GM18873 (cell line): ENCODE measurements around the gene STC2.
"Not testable (repeated sequence)": the region's sequence is repeated elsewhere in the genome, so short reads cannot be mapped to it uniquely, and the experiment has no call there.

Experiments
- ATAC-seq: cut with Tn5 transposase; IDR thresholded peaks from one replicate; pipeline ENCODE4 v1.9.1; 2021; ENCODE audit warnings: mild to moderate bottlenecking, moderate library complexity, moderate number of reproducible peaks; ENCODE audit not compliant: unreplicated experiment, low FRiP score

Gene STC2

DNA sequence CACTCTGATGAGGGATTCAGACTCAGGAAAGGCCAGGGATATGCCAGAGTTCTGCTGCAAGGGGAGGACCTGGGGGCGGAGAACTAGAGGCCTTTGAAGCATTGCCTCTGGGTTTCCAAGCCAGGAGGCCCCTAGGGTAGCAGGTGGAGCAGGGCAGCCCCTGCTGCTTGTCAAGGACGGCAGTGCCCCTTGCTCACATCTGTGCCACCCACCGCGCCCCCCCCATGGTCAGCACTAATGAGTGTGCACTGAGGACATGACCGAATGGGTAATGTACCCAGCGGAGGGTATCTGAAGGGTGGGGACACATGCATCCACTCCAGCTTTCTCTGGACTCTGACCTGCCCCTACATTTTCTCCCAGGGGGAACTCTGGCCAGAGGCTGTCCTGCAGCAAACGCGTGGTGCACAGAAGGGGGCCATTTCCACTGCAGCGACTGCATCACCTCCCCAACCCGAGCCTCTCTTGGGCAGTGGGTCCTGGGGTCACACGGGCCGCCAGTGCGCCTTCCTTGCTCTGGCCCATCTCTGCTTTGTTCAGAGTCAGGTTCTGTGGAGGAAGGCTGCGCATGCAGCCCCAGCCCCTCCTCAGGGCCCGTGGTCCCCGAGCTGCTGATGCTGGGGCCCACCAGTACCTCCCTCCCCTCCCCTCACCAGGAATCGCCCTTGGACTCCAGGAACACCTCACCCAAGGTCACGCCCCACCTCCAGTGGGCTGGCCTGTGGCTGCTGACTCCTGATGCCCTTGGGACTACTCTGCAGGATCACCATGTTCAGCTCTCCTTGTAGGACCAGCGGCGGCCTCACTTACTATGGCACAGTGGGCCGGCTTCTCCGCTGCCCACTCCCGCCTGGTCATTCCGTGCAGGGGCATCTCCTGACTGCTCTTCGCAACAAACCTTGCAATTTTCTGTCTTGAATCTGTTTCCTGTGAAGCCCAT lies 31.2 kb downstream of the STC2 start:
- no peak for ATAC-seq

DNA sequence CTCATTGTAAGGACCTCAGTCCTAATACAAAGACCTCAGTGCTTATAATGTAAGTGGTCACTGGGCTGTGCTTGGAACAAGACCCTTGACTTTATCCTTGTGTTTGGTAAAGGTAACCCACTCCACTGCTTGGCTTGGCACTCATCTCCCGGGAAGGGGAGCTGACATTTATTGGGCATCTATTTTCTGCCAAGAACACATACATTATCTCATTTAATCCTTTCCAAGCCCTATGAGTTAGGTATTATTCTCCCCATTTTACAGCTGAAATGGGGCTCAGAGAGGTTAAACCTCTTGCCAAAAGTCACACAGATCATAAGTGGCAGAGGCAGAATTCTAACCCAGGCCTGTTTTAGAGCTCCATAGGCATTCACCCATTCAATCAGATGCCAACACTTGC lies 32.4 kb downstream of the STC2 start:
- no peak for ATAC-seq

DNA sequence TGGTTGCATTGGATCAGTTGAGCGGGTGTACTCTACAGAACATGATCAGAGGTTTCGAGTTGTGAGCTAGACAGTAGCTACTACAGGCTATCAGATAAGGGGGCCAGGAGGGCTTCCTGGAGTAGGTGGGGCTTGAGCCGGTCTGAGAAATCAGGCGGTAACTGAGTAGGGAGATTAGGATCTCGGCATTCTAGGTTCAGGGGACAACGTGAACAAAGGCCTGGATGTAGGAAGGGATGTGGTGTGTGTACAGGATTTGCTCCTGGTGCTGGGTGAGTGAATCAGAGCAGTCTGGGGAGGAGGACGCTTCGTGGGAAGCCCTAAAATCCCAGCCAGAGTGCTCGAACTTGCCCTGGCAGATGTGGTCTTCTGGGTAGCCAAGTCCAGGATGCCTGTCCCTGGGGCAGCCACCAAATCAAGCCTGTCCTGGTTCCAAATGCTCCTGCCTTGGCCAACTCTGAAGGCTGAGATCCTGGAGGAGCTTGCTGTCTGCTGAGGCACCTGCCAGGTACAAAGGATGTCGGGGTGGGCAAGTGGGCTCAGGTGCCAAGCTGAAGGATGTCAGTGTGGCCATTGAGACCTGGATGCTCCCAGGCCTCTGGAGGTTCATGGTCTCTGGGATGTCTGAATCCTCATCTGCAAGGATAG lies 33.4 kb downstream of the STC2 start:
- ATAC-seq, result no peak

DNA sequence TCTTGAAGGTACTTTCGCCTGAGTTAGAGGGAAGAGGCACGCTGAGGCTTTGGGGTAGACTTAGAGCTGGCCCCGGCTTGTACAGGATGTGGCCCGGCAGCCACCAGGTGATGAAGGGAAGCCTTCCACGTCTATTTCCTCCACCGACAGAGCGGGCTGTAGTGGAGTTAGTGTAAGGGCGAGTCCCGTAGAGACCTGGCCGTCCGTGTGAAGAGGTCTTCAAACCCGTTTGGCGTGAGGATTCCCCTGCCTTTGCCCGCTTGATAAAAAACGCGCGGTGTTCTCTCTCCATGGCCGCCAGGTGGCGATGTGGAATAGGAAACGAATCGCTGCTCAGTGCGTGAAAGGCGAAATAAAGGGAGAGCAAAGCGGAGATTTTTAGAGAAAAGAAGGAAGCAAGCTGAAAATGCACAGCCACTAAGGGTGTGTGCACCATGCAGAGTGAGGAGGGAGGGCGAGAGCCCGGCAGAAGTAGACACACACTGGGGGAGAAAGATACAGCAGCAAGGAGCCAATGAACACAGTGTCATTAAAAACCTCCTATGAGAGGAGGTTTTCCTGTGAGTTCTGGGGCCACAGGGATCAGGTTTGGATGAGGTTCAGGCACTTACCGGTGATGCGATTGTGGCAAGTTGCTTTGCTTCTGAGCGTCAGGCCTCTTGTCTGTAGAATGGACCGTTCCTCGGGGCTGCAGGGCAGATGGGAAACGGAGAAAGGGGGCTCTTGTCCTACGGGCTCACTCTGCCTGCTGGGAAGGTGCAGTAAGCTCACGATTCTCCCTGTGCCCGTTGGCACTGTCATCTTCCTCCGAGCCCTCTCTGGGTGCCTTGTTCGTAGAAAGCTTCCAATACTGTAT lies 34.2 kb downstream of the STC2 start:
- ATAC-seq, result no peak

DNA sequence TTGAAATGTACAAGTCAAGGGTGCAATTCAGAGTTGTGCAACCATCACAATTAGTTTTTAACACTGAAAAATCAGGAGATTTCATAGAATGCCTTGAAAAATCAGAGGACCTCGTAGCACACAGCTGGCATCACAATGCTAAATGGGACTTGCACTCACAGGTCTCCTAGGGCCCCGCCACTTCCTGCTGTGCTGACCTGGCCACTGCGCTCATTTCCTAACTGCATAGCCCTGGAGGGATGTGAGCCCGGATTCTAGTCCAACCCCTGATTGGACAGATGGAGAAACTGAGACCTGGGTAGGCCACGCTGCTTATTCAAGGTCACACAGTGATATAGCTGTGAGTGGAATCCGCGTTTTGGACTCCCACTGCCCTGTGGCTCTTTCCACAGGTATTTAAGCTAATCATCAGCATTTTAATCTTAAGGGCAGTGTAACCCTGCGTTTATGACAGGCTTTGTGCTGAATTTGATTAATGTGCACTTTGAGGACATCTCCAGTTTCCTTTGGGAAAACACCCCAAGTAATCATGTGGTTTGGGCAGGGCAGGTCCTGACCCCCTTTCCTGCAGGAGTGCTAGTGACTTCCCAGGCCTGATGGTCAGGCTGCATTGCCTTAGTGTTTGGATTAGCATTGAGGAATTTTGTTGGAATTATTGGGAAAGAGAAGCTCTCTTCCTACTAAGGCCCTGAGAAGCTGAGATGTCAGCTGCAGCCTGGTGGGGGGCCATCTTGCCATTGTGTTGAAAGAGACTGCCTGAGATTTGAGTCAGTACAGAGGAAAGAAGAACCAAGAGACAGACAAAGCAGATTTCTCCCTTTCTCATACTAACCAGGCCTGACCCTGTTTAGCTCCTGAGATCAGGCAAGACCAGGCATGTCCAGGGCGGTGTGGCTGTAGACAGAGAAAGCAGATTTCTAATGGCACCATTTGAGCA lies 36.2 kb downstream of the STC2 start:
- ATAC-seq, result no peak

DNA sequence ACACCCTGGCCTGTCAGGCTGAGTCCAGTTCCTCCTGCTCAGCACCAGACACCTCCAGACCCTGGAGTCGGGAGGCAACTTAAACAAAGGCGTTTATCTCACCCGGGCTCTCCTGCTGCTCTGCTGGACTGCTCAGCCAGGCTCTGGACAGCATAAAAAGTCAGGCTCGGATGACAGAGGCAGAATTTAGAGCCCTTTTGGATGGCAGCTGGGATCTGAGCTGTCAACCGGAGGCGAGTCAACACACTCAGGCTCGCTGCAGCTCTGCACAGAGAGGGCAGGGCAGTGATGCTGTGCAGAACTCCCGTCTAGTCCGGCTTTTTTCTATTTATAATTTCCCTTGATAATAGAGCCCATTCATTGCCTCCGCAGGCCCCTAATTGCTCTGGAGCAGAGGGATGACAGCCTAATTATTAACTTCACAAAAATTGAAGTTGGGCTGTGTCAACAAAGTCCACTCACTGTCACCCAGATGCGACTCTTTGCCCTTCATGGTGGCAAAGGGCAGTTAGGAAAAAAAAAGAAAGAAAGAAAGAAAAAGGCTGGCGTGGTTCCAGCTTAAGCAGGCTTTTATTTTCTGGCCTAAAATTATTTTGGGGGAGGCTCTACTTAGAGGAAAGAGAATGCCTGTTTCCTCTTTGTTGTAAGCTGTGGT lies 37.6 kb downstream of the STC2 start:
- ATAC-seq, result no peak

DNA sequence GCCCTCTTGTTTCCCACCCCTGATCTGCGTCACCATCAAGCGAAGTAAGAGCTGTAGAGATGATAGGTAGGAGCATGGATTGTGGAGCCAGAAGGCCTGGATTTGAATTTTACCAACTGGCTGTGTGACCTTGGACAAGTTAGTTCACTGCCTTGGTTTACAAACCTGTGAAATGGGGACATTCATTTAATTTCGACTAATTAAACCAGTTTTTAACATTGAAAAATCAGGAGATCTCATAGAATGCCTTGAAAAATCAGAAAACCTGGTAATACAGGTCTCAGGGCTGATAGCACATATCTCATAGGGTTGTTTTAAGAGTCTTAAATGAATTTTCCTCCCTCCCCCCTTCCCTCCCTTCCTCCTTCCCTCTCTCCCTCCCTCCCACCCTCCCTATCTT lies 38.8 kb downstream of the STC2 start:
- no peak for ATAC-seq

DNA sequence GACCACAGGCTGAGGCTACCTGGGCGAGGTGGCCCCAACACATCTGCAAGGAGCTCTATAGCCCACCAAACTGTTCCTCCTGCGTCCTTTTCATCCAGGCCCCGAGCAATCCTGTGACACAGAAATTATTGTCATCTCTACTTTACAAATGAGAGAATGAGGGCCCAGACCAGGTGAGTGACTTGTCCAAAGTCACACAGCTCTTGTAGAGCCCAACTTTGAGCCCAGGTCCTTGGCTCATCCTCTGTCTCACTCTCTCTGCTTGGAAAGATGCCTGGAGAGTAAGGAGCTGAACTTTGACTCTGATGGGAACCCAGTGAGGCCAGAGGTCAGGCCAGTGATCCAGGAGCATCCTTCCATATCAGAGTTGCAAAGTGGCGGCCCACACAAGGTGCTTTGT lies 39.6 kb downstream of the STC2 start:
- ATAC-seq, result no peak

DNA sequence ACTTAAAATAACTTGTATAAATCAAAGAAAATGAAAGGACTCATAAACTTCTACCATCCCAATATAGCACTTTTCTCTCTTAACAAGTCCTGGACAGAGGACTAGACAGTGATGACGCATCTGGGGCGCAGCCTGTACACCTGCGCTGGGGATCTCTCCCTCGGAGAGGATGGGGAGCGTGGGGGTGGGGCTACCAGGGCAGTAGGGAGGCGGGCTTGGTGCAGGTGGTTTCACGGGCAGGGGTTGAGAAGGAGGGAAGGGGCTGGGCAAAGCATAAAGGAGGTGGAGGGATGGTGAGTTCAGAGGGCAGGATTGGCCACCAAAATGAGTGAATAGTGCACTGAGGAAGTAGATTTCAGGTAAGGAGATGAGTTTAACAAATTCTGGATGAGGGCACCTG lies 41.1 kb downstream of the STC2 start:
- no peak for ATAC-seq

DNA sequence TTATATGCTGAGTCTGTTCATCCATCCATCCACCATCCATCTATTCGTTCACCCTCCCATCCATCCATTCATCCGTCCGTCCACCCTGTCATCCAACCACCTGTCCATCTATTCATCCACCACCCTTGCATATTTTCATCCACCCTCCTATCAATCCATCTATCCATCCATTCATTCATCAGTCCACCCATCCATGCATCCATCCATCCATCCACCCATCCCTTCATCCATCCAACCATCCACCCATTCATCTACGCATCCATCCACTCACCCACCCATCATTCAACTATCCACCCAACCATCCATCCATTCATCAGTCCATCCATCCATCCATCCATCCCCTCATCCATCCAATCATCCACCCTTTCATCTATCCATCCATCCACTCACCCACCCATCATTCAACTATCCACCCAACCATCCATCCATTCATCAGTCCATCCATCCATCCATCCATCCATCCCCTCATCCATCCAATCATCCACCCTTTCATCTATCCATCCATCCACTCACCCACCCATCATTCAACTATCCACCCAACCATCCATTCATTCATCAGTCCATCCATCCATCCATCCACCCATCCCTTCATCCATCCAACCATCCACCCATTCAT lies 43.8 kb downstream of the STC2 start:
- not testable (repeated sequence) for ATAC-seq

DNA sequence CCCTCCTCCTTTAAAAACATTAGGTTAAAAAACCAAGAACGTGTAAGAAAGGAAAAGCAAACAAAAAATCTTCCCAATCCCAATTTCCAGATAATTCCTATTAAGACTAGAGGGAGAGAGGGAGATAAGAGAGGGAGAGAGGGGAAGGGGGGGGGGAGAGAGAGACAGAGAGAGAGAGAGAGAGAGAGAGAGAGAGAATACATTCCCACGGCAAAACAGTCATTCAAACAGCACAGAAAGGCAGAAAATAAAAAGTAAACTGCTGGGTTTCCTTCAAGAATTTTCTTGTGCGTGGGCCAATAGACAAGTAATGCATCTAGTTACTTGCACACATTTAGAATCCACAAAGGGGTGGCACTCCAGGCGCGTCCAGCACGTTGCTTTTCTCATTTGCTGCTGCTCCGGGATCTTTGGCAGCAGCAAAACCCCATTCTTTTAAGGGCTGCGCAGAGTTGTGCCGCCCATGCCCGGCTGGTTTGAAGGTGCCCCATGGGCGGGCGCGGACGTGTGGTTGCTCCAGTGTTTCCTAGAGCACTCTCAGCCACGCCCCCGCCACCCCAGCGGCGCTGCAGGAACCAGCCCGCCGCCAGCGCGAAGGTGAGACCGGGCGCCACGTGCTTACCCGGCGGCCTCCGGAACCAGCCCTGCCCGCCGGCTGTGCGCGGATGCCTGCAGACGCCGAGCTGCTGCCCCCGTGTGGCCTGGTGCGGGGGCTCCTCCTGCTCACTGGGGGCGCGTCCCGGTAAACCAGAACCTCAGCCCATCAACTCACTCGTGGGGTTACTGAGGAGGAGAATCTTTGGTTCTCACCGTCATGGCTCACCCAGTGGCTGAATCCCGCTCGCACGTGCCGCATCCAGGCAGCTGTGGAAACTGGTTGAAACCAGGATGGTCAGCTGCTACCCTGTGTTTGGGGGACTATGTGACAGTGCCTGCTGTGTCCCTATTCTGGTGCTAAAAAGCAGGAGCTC lies 44.6 kb downstream of the STC2 start:
- ATAC-seq, result peak; percentile 68

DNA sequence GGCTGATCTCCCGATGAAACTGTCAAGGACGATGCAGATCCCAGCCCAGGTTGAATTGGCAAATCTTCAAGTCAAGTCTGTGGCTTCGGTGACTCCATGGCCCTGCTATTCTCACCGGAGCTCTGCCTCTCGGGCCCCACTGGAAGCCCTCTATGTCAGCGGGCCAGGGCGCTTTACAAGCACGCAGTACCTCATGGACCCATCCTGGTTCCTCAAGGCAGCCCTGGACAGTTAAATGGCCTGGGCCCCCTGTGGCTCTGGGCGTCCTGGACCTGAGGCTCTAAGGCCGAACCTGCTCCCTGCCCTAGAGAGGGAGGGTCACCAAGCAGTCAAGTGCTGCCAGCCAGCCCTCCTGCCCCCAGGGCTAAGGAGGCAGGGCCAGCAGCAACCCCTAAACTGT lies 45.3 kb downstream of the STC2 start:
- no peak for ATAC-seq

DNA sequence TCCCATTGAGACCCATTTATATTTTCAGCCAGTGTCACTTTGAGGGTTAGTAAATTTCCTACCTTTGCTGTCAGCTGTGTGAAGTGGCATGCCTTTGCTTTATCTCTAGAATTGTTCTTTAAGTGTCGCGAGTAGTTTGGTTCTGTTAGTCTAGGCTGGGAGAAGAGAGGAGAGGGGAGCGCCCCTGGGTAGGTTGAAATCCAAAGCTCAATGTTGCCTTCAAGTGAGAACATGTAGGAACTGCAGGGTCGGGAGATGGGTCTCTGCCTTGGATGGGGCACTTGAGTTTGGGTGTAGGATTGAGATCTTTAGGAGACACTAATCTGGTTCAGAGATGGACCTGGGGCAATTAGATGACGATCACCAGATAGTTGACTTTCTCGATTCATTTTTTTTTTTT lies 46.3 kb downstream of the STC2 start:
- no peak for ATAC-seq

DNA sequence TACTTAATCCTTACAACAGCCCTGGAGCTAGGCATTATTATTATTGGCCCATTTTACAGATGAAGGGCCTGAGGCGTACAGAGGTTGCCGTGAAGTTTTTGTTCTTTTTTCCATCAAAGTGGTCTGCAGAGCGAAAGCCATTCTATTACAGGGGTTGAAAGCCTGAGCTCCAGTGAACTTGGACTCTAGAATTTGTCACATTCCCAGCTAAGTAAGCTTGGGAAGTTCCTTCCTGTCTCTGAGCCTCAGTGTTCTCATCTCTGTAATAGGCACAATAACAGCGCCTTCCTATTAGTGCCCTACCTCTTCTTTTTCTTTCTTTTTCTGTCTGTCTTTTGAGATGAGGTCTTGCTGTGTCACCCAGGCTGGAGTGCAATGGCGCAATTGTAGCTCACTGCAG lies 49.0 kb downstream of the STC2 start:
- no peak for ATAC-seq

DNA sequence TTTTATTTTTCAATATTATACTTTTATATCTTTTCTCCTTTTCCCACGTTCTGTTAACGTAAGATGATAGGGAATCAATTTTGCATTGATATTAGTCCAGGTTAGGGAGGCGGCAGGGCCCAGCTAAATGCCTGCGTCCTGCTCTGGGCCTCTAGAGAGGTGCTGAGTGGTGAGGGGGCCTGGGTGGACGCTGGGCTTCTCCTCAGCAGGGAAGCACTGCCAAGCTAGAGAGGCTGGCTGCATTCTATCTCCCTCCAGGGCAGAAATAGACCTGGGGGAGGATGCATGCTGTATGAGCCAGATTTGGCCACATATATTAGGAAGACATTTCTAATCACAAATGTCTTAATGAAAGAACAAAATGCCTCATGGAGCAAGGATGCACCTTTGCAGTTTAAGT lies 49.6 kb downstream of the STC2 start:
- ATAC-seq, result no peak

DNA sequence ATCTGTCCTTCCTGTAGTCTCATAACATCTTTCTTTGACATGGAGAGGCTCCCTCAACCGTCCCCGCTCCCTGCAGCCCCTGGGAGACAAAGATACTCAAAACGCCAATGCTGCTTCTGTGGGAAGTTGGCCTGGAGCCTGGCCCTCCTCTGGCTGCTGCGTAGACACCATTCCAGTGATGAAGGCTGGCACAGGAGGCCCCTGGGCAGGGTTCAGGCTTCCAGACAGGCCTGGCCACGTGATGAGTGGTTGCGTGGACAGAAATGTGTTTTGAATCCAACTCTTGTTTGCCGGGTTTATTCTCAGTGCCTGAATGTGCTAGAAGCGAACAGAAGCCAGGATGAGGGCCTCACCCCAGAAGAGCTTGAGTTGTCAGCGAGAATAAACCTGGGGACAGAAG lies 50.0 kb downstream of the STC2 start:
- no peak for ATAC-seq

DNA sequence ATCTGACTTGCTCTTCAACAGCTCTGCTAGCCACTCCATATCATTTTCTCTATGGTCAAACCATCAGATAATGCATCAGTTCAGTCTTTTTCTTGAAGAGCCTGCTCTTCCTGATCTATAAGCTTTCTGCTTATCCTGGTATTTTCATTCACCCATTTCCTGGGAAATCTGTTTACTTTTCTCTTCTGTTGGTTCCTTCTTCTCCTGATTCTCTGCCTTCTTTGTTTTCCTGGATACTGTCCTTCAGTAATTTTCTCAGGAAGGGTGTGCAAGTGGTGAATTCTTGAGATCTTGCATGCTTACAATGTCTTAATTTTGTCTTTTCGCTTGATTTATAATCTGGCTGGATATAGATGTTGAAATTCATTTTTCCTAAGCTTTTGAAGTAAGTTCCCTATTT lies 53.4 kb downstream of the STC2 start:
- ATAC-seq, result no peak

DNA sequence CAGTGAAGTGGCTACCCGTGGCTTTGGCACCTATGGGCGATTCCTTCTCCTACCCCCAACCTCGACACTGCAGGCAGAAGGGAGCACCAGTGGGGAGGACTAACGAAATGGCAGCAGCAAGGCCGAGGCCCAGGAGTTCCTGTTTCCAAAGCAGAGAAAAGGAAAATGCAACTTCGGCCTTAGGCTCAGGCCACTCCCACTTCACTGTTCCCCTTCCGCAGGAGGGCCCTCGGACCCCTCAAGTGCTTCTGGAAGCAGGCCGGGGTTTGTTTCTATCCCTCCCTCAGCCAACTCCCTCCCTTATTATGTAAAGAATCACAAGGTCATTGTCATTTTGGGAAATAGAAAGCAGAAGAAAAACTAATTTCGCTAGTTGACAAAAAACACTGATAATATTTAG lies 56.8 kb downstream of the STC2 start:
- ATAC-seq, result no peak
